Hematopoietic multipotent progenitor cell treated with erythropoietin and hydrocortisone succinate and interleukin-3 and kit ligand, for 15 days (in vitro differentiated cells): ENCODE measurements around the gene OBSL1.

ENCODE experiments used
- DNase-seq: peaks from one replicate; pipeline ENCODE4 v3.0.0-alpha.2; 2015; ENCODE audit warnings: low spot score

Gene OBSL1

DNA sequence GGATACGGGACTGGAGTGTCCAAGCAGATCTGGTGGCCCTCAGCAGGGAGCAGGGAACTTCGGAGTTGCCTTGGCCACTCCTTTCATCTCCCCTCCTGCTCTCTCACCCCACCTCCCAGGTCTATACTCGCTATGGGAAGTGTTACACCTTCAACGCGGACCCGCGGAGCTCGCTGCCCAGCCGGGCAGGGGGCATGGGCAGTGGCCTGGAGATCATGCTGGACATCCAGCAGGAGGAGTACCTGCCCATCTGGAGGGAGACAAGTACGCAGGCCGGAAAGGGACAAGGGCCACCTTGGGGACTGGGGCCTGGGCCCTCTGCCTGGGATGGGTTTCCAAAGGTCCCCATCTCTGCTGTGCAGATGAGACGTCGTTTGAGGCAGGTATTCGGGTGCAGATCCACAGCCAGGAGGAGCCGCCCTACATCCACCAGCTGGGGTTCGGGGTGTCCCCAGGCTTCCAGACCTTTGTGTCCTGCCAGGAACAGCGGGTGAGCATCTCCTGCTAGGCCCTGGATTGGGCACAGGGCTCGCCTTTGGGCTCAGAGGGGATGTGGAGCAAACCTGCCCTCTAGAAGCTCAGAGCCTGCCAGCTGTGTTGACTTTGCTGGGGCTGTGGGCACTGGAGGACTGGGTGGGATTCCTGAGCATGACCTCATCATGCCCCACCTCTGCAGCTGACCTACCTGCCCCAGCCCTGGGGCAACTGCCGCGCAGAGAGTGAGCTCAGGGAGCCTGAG lies 39.5 kb downstream of the OBSL1 start:
- DNase-seq, result no peak

DNA sequence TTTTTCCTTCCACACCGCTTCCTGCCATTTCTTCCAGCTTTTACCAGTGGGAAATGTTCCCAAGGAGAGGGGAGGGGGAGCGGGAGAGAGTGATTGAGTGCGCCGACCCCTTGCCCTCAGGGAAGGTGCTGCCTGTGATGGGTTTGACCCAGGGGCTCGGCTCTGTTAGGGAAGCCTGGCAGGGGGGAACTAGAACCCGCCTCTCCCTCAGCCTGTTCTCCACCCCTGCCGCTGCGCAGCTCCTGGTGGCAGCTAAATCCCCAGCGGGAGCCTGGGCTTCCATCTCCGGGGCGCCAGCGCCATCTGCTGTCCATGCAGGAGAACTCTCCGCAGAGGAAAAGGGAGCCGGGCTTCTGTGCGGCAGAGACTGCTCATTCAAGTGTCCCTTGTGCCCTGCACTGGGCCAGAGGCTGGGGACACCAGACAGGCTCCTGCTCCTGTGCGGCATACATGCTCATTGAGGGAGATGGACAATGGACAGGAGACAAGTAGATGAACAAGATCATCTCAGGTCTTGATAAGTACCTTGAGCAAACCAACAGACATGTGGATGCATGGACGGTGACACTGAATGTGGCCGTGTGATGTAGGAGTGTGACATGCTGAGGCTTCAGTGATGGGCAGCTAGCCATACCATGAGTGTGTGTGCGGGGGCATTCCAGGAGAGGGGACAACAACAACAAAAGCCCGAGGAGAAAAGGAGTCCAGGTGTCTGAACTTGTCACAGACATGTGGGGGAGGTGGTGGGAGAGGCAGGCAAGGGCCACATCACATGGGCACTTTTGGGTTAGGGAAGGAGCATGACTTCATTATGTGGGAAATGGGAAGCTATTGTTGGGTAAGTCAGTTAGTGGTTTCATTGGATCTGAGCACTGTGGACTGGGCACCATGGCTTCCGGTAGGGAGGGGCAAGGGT lies 41.0 kb downstream of the OBSL1 start:
- peak; percentile 83 for DNase-seq

DNA sequence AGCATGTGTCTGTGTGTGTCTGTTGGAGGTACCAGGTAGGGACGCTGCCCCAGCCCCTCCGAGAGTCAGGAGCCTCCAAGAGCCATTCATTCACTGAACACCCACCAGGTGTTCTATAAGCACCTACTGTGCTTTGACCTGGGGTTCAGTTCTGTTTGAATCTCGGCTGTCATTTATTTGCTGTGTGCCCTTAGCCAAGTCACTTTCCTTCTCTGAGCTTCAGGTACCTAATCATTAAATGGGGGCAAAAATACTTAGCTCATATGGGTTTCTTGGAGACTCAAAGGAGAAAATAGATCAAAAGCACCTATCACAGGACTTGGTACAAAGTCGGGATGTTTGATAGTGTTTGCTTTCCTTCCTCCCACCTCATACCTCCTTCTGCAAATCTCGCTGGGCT lies 43.9 kb downstream of the OBSL1 start:
- no peak for DNase-seq

DNA sequence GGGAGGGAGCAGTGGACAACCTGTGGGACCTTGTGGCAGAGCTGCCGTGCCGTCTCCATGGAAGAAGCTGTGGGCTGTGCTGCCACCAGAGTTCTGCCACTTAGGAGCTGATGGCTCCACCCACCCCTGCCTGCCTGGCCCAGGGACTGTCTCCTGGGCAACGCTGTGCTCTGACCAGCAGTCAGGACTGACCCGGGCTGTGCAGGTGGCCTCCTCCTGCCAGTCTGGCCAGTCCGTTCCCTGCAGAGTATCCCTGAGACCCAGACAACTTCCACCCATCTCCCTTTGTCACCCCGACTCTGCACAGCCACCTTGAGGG lies 44.3 kb downstream of the OBSL1 start:
- no peak for DNase-seq

DNA sequence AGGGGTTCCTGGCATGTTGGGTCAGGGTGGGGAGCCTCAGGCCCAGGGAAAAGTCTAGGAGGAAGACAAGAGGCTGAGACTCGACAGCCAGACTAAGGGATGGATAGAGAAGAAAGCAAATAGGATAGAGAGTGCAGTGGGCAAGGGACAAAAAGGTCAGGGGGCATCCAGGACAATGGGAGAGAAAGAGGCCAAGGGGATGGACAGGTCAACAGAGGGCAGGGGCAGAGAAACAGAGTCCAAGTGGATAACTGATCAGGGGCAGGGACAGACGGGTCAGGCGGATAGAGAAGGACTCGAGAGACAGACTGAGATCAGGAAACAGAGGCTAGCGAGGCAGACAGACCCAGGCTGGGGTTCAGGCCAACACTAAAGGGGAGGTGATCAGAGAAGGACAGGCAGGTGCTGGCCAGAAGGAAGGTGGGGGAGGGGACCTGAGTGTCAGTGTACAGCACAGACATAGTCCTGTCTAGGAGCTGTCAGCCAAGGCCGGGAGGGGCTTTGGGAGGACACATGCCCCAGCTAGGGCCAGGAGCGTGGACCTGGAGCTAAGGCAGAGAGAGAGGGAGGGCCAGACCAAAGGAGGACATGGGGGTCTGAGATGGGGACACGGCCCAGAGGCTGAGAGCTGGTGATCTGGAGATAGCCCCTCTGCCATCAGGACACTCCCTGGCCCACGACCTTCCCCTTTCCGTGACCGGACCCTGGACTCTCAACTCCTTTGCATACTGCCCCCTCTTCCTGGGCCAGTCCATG lies 44.8 kb downstream of the OBSL1 start:
- no peak for DNase-seq

DNA sequence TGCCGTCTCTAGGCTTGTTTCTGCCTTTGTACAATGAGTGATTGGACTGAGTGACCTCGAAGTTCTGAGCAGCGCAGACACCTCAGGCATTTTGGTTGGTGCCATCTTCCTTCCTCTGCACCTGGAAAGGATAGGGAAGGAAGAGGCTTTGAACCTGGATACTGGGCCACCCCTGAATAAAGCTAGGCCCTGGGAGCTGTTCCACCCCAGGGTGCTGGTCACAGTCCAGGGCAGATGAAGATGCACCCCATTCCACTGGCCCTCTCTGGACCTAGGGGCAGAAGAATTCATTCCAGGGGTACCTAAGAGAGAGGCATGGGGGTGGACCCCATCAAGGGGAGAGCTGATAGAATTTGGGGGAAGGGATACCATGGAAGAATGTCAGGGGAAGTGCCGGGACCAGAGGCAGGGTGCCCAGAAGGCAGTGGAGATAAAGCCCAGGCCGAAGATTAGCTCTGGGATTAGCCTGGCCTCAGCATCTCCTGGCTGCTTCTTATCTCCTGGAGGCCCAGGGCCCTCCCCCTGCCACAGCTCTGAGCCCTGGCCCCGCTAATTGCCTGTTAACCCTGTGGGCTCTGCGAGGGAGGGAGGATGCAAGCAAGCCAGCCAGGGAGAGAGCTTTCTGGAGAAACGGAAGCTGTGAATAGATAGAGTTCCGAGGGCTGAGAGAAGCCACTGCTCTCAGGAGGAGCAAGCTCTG lies 45.7 kb downstream of the OBSL1 start:
- peak; percentile 24 for DNase-seq

DNA sequence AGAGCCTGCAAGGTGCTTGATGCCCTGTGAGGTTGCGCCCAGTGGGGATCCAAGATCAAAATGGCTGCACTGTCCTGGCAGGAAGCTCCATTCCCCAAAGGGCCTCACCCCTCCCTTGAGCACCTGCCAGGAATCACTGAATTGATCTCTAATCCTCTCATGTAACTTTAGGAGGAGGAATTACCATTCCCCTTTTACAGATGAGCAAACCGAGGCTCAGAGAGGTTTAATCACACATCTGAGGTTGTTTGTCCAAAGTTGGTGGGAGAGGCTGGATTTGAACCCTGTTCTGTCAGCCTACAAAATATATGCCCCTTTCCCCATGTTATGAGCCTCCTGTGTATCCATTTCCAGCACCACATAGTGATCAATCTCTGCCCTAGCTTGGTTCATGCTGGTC lies 46.5 kb downstream of the OBSL1 start:
- no peak for DNase-seq

DNA sequence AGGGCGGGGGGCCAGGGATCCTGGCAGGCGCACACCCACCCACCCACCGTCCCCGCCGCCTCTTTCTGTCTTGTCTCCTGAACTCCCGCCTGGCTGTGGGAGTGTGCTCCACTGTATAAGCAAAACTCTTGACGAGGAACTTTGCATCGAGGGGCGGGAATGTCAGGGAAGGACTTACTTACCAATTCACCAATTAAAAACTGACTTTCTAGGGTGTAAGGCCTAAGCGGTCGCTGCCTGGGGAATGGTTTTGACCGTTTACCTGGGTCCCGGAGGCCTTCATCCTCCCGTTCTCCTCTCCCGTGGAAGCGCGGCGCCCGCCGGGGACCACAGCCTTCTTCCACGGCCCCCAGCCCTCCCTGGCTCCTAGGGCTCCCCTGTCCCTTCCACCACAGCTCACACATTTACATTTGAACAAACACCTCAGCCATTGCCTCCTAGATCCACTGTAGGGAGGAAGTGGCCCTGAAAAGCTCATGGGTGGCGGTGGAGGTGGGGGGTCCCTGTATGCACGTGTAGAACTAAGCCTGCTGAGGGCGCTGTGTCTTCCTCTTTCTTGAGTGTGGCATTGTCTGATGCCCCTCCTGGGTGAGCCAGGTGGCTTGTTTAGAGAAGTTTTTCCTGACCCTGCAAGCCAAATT lies 48.2 kb downstream of the OBSL1 start:
- DNase-seq, result no peak

DNA sequence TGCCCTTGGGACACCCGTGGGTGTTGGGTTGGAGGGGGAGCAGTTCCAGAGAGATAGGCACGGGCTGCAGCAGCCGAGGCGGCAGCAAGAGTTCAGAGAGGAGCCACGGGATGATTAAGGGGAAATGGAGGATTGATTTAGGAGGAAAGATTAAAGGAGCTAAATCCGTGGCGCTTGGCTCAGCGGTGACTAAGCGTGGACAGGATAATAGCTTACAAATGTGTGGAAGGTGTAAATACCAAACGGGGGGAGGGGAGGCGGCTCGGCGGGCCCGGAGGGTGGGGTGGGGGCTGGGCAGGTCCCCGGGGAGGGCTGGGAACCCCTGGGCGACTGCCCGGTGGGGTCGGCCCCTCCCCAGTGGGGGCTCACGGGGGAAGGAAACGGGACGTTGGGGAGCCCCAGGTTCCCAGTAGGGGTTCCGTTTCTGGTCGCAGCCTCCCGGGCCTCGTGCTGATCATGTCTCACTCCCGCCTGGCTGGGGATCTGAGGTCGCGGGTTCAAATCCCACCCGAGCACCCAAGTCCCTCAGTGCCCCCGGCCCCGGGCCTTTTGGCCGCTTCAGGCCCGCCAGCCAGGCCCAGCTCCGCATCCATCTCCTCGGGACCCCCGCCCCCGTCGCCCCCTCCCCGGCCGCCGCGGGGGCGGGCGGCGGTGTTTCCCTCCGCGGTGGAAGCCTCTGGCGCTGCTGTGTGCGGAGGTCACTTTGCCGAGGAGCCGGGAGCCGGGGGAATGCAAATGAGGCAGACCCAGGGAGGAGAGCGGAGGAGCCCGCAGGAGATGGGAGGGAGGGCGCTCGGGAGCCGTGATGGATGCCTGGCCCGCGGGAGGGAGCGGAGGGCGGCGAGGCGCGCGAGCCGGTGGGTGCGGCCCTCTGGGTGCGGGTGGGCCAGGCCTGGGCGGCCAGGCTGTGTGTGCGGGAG lies 49.0 kb downstream of the OBSL1 start:
- no peak for DNase-seq

DNA sequence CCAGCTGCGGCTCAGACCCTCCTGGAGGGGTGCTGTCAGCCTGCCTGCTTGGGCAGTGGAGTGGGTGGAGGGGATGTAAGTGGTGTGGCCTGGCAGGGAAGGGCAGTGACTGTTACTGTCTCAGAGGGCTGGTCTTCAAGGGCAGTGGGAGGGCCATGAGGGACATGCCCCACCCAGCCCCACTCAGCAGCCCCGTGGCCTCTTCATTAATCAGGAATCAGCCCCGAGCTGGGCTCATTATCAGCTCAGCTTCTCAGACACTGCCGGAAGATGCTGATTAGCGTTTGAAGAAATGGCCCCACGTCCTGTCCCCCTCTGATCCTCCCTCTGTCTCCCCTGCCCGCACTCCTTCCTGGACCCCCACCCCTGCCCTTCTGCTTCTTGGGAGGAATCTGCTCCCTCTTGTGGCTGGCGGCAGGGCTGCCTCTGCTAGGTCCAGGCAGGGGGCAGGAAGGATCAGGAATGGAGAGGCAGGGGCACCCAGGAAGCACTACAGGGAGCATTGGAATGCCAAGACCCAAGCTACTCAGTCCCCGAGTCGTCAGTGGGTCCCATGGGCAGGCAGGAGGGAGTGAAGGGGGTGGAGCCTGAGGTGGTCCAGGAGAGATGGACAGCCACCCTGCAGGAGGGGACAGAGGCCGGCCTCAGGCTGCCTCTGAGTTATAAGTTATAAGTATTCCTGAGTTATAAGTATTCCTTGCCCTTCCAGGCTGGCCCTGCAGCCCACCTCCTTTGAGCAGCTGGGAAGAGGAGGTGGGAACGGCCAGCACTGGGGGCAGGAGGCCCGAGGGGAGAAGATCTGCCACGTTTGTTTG lies 50.1 kb downstream of the OBSL1 start:
- no peak for DNase-seq

DNA sequence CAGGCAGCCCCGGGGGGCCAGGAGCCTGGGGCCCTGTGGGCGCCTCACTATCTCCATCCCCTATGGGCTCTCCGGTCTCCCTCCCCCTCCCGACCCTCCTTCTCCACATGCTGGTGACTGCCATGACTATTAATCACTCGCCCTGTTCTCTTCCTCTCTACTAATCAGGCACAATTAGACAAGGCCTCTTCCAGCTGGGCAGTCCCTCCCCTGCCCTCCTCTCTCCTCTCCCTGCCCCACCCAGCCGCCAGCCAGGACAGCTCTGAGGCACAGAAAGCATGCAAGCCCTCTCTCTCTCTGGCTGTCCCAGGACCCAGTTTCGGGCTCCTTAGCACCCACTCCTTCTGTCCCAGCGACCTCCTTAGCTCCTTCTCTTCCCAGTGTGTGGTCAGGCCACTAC lies 51.3 kb downstream of the OBSL1 start:
- DNase-seq, result no peak

DNA sequence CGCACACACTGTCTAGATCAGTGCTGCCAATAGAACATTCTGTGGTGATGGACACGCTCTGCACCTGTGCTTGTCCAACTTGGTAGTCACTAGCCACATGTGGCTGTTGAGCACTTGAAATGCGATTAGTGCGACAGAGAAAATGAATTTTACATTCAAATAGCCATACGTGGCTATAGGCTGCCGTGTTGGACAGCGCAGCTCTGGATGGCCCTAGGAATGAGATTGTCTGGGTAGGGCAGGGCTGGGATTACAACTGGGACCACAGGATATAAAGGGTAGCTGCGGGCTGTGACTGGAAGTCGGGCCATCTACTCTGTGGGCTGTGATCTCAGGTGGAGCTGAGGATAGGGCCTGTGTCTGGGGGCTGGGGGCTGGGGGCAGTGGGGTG lies 51.8 kb downstream of the OBSL1 start:
- no peak for DNase-seq

DNA sequence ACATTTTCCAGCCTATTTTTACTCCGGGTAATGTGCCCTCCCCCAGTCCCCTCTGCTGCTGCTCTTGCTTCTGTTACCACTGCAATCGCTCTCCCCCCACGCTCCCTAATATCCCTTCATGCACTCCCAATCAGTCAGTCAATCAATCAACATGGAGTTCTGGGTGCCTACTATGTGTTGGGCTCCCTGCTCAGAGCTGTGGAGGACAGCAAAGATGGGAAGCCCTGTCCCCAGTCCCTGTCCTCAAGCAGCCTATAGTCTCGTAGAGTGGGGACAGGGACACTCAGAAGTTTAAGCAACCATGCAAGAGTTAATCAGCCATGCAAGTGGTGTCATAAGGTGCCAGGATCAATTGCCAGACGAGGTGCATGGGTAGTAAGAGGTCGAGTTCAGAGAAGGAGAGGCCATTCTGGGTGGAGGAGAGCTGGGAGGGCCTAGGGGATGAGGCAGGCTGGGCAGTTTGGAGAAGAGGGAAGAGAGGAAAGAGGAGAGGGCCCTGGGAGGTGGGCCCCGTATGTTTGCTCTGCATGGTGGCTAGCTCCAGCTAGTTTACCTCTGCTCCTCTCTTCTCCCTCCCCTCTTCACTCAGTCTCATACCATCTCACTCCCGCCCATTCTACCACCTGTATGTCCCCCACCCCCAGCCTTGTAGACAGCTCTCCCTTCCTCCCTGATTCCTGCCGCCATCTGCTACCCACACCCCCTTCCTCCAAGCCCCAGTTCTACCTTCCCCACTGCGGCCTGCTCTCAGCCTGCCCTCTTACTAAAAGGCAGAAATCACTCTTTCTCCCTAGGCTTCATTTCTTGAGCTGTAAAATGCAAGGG lies 53.2 kb downstream of the OBSL1 start:
- DNase-seq, result no peak

DNA sequence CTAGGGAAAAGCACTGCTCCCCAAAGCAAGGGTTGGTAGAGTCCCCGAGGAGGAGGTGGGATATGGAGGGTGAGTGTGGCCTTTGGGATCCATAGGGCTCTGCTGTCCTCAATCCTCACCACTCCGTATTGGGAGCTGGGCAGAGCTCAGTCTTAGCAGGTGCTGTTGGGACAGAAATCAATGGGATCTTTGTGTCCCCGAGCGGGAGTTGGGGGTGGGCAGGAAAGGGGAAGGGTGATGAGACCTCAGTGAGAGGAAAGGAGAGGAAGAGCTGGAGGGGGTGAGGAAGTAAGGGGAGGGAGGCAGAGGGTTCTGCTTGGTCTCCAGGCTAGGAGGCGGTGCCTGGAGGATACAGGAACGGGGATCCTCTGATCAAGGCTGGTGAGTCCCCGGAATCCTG lies 54.5 kb downstream of the OBSL1 start:
- DNase-seq, result no peak

DNA sequence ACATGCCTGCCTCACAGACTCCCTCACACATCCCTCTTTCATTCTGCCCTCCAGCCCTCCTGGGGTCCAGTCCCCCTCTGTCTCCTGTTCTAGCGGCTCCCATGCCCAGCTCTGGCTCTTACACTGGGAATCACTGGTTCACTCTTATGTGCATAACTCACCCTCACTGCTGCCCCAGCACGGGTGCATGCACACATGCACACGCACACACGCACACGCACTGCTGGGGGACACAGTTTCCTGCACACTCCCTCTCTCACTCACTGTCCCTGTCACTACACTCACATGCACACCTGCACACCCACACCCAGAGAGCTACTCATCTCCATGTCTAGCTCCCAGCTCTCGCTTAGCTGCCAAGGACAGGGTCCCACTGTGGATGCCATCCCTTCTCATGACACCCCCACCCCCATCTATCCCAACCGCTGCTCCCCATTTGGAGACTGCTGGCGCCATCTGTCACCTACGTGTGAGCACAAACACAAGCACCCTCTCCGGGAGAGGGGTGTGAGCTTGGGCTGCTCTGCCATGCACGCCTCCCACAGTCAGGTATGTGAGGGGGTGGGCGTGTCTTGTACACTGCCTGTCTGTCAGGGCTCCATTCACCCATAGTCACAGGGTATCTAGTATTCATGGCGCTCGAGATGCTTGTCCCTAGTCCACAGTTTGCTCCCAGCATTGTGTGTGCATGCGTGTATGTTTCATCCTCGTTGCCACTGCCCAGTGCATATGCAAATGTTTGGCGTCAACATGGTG lies 55.3 kb downstream of the OBSL1 start:
- no peak for DNase-seq

DNA sequence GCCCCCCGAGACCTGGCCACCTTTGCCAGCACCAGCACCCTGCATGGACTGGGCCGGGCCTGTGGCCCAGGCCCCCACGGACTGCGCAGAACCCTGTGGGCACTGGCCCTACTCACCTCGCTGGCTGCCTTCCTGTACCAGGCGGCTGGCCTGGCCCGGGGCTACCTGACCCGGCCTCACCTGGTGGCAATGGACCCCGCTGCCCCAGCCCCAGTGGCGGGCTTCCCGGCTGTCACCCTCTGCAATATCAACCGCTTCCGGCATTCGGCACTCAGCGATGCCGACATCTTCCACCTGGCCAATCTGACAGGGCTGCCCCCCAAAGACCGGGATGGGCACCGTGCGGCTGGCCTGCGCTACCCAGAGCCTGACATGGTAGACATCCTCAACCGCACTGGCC lies 56.5 kb downstream of the OBSL1 start:
- DNase-seq, result no peak

DNA sequence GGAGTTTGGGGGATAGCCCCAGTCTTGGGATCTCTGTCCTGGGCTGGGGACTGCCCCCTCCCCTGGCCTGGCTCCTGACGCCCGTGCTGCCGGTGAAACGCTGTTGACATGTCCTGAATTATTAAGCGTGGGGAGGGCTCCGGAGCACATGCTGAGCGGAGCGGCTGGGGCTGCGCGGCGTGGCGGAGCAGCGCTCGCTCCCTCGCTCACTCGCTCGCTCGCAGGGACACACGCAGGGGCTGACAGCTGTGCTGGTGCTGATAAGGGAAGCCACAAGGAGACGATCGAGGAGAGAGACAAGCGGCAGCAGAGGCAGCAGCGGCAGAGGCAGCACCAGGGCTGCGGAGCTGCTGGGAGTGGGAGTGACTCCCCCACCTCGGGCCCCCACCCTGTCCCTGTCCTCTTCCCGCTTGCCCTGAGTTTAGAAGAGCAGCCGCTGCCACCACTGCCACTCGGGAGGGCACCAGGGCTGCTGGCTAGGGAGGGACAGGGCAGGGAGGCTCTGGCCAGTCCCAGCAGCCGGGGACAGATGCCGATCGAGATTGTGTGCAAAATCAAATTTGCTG lies 57.1 kb downstream of the OBSL1 start, which contains the start of gene ASIC4:
Gene ASIC4 (plus strand): TSS at position 287 of the 566 bp plus-strand sequence. CDS start 243 bp downstream, at position 530.
- peak; percentile 79 for DNase-seq

DNA sequence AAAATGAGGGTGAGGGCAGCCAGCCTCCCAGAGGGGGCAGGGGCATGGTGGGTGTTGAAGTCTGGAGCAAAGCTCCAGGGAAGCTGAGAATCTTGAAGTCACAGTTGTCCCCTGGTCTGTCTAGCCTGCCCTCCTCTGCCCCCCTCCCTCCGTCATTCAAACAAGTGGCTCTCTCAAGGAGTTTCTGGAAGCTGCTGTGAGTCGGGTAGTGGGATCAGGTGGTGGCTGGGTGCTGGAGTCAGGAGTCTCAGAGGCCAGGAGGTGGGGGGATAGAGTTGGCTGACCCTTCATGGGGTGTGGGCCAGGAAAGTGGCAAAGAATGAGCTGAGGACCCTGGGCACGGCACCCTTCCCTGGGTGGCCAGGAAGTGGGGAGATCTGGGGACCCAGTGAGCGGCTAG lies 57.6 kb downstream of the OBSL1 start:
- no peak for DNase-seq
